ENCODE data around the gene ACTA2.

ACTA2 gene

DNA sequence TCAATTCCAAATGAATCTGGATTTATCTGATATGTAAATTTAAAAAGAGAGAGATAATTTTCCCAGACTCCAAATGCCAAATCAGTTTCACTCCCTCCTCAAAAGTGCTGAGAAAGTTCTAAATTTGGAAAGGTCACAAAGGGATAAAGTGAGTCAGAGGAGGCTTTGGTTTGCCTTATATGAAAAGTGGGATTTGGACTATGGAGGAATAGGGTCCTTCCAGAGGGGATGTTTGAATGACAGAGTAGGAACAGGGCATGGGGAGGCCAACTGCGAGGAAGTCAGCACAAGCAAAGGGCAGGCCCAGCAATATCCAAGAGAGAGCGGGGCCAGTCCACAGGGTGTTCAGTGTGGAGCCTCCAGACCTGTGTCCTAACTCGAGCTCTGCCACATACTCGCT, 28.2 kb upstream of the ACTA2 start:
- no peak for DNase-seq

GRCh38 chr10:88980247-88980646, 27.7 kb upstream of the ACTA2 start:
- DNase-seq, result no peak

DNA sequence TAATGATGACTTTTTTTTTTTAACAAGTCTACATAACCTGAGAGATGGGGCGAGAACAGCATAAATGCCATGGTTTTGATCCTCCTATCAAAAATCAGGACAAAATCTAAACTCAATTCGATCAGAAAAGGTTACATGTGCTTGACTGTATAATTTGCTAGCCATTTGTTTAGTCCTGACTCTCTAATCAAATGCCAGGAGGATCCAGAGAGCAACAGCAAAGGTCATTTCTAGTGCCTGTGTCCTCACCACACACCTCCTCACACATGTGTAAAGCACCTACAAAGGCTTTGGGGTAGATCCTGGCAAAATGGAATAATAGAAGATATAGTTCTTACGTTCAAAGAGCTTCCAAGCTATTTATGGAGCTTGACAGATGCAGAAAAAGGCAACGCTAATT, 27.0 kb upstream of the ACTA2 start:
- no peak for DNase-seq

DNA sequence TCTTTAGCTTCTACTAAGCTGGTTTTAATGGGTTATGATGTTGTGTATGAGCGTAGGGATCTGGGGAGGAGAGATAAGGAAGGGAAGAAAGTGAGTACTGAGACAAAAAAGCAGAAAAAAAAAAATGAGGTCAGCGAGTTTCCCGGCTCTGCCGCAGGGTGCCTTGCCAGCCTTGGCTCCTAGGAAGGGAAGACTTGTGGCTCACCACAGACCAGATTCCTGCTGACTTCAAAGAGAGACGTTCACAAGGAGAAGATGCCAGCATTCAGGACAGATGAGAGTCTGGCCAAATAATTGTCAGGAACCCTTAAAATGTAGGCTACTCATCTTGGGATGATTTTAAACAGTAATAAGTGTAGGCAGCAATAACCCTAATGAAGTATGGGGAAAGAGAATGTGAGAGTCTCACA, 26.6 kb upstream of the ACTA2 start:
- no peak for DNase-seq

- no peak for DNase-seq
Measured at GRCh38 chr10:88978463-88978862, 25.9 kb upstream of the ACTA2 start.

DNA sequence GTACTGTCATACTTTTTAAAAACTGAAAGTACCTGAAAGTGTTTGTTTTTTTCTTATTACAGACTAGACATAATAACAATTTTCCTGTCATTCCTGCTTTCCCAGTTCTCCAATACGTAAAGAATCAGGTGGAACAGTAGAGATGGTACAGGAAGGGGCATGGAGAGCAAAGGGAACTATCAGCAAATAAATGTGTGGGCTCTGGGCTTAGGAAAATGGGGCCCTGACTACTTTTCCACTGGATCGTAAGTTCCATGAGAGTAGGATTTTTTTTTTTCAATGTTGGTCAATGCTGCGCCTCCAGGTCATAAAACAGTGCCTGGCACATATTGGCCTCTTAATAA, 22.8 kb upstream of the ACTA2 start:
- no peak for DNase-seq

- DNase-seq, result peak; percentile 9
Measured at GRCh38 chr10:88974446-88975376, 22.1 kb upstream of the ACTA2 start.

DNA sequence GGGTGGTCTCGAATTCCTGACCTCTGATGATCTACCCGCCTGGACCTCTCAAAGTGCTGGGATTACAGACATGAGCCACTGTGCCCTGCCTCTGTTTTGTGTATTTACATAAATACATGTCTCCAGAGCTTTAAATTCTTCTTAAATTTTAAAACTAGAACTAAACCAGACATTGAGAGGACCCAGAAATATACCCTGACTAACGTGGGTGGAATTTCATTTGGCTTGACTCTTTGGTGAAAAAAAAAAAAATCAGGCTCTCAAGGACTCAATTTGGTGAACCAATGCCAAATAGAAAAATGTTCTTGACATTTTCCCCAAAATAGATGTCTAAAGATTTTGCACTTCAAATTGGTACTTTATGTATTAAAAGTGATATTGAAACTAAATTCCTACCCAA, 21.4 kb upstream of the ACTA2 start:
- DNase-seq, result no peak

- no peak for DNase-seq
Measured at GRCh38 chr10:88971221-88972061, 18.9 kb upstream of the ACTA2 start.

GRCh38 chr10:88968391-88968790, 15.8 kb upstream of the ACTA2 start:
- DNase-seq, result no peak

DNA sequence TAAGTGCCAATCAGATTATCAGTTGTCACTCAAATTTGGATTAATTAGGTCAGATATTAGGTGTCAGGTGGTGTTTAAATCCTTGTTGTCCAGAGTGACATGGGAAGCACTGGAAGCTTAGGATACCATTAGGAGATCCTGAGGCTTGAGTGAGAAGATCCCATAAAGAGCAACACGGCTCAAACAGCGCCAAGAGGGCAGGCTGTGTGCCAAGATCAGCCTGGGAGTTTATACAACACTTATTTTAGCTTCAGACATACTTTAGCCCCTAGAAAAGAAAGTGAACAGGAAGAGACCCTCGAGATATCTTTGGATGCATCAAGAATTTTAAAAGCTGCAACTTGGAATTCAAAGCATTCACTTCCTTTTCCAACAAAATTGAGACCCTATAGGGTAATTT, 14.2 kb upstream of the ACTA2 start:
- DNase-seq, result no peak

- DNase-seq, result no peak
Measured at GRCh38 chr10:88964869-88965415, 12.4 kb upstream of the ACTA2 start.

GRCh38 chr10:88964360-88964759, 11.8 kb upstream of the ACTA2 start:
- no peak for DNase-seq

- DNase-seq, result no peak
Measured at GRCh38 chr10:88963318-88963717, 10.7 kb upstream of the ACTA2 start.

DNA sequence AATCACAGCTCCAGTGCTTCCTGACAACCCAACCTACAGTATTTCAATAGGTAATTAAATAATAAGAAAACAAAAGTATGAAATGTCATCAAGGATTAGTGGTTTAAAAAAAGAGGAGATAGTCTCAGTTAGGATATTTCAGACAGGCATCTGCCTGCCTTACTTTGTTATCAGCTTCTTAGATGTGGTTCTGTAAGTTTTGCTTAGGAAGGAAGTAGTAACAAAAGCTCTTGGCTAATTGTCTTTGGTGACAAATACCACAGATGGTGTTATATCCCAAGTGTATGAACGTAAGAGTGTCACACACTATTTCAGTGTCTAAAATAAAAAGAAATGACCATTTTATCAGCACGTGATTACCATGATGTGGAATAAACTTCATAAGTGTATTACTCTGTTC, 9.8 kb upstream of the ACTA2 start:
- no peak for DNase-seq

DNA sequence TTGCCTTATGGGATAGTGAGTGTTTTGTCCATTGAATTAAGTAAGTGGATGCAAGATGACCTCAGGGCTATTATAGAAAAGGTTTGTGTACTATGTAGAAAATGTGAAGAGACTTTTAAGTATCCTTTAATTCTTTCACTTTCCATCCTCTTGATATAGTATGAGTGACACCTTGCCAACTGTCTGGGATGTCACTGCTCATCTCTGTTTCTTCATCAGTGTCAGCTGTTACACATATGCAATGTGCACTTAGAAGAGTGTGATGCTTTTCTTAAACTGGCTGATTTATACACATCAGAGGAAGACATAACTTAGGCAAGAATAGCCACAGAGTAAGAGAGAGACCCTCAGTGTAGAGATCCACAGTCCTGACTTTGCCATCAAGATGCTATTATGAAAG, 8.7 kb upstream of the ACTA2 start:
- no peak for DNase-seq

GRCh38 chr10:88960802-88961201, 8.2 kb upstream of the ACTA2 start:
- no peak for DNase-seq

GRCh38 chr10:88958721-88959120, 6.1 kb upstream of the ACTA2 start:
- no peak for DNase-seq

- DNase-seq, result no peak
Measured at GRCh38 chr10:88957381-88957780, 4.8 kb upstream of the ACTA2 start.

- no peak for DNase-seq
Measured at GRCh38 chr10:88954458-88955083, 2.0 kb upstream of the ACTA2 start.

GRCh38 chr10:88953662-88954061, 1.1 kb upstream of the ACTA2 start:
- DNase-seq, result no peak

DNA sequence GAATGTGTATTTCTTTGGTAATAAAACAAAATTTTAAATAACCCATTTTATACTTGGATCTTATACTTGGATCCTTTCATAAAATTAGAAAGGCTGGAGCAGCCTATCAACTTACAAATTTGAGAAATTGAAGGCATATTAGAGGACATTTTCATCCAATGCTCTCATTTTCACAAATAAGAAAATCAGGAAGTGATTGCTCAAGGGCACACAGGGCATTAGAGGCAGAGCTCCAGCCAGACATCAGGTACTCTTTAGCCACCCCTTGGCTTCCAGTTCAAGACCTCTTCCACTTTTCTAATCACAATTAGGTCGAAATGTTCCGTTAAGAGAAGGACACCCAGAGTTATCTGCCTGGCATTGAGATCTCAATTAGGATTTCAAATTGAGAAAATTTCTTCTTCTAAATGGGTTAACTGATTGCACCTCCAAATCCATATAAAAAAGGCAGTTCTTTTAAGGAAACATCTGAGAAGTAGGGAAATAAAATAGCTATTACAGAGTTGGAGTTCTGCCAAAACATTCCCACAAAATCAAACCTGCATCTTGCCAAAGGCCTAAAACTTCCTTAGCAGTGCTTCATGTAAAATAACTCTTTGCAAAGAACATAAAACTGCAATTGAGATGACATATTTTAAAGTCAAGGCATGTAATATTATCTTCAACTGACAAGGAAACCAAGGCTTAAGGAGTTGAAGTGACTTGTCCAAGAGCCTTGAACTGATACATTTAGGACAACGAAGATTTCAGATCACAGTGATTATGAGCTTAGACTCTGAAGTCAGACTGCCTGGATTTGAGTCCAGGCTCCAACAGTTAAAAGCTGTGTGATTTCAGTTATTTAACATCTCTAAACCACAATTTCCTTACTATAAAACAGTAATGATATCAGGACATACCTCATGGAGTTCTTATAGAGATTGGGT, 2.4 kb downstream of the ACTA2 start:
- no peak for DNase-seq

Data from RPMI8226 (cell line).